ENCODE data around the gene UGT1A7.
"Not testable (repeated sequence)": the region's sequence is repeated elsewhere in the genome, so short reads cannot be mapped to it uniquely, and the experiment has no call there.

The UGT1A7 gene

DNA sequence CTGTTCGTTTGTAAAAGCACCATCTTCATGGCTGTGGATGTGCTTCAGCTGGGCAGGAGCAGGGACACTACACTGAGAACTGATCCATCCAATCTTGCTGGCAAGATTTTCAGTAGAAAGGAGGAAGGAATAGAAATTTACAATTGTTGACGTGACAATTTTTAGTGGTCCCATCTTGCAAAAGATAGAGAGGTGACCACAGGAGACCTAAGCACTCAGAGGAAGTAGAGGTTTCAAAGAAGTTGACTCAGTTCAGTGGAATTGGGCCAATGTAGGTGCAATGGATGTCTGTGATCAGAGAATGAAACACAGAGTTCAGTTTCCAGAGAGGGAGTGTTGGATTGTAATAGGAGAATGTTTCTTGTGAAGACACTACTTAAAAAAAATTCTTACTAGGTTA is 32.4 kb downstream of the UGT1A7 start:
- DNase-seq: no peak

DNA sequence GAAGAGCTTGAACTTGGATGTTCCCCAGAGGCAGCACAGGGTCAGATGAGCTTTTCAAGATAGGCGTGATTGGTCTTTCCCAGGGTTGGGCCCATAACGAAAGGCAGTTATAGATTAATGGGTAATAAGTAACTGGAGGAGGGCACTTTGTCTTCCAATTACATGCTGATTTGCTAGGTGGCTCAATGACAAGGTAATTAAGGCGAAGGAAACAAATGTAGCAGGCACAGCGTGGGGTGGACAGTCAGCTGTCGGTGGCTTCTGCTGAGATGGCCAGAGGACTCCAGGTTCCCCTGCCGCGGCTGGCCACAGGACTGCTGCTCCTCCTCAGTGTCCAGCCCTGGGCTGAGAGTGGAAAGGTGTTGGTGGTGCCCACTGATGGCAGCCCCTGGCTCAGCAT is 36.9 kb downstream of the UGT1A7 start, which contains the start of gene UGT1A4:
TSS of gene UGT1A4 (plus strand) at position 185 of the 400 bp plus-strand sequence. CDS start at position 270, 85 bp downstream.
- DNase-seq: no peak

DNA sequence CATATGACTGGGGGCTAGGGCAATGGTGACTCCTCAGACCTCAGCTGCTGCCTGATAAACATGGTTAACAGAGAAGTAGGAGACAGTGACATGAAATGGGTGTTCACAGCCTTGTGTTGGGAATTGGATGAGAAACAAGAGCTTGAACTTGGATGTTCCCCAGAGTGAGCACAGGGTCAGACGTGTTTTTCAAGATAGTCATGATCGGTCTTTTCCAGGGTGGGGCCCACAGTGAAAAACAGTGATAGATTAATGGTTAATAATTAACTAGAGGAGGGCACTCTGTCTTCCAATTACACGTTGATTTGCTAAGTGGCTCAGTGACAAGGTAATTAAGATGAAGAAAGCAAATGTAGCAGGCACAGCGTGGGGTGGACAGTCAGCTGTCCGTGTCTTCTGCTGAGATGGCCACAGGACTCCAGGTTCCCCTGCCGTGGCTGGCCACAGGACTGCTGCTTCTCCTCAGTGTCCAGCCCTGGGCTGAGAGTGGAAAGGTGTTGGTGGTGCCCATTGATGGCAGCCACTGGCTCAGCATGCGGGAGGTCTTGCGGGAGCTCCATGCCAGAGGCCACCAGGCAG is 47.1 kb downstream of the UGT1A7 start, which contains the start of gene UGT1A3:
TSS of gene UGT1A3 (plus strand) at position 320 of the 579 bp plus-strand sequence. CDS start at position 405, 85 bp downstream.
- no peak for DNase-seq

DNA sequence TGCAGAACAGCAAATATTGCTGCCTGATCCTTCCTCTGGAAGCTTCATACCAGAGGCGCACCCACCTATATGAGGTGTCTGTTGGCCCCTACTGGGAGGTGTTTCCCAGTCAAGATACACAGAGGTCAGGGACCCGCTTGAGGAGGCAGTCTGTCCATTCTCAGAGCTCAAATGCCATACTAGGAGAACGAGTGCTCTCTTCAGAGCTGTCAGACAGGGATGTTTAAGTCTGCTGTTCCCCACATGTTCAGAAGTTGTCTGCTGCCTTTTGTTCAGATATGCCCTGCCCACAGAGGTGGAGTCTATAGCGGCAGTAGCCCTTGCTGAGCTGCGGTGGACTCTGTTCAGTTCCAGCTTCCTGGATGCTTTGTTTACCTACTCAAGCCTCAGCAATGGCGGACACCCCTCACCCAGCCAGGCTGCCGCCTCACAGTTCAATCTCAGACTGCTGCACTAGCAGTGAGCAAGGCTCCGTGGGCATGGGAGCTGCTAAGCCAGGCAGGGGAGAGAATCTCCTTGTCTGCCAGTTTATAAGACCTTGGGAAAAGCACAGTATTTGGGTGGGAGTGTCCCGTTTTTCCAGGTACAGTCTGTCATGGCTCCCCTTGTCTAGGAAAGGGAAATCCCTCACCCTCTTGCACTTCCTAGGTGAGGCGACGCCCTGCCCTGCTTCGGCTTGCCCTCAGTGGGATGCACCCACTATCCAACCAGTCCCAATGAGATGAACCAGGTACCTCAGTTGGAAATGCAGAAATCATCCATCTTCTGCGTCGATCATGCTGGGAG is 55.4 kb downstream of the UGT1A7 start:
- DNase-seq: not testable (repeated sequence)

DNA sequence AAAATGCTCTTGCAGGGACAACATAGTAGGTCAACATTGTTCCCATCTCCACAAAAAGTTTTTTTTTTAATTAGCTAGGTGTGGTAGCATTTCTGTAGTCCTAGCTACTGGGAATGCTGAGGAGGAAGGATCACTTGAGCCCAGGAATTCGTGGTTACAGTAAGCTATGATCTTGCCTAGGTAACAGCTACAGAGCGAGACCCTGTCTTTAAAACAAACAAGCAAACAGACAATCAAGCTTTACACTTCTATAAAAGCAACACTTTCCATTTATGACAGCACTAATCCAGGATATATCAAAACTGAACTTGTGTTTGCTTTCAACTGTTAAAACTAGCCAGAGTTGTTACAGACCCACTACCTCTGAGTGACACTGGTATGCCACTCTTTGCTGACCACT is 59.2 kb downstream of the UGT1A7 start:
- no peak for DNase-seq

DNA sequence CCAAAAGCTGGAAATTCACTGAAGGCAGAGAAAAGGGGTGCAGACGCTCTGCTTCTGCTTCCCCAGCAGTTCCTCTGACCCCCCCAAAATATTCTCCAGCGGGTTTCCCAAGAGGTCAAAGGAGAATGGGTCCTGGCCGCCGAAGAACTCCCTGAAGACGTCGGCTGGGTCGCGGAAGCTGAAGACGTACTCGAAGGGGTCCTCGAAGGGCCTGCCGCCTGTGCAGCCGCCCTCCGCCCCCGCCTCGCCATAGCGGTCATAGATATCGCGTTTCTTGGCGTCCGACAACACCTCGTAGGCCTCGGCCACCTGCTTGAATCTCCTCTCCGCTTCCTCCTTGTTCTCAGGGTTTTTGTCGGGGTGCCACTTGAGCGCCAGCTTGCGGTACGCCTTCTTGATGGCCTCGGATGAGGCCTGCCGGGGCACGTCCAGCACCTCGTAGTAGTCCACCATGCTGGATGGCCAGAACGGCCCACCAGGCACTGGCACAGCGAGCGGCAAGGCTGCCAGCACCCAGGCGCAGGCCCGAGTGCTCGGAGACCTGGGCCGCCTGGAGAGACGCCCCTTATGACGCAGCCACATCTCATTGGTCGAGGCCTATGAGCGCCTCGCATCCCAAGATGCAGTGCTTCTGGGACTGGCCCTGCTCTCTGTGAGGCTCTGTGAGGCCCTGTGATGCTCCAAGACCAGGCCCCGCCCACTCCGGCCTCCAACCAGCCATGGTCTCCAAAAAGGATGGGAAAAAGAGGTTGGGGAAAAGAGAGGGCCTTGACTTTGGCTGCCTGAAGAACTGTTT is 62.0 kb downstream of the UGT1A7 start:
- DNase-seq: no peak

DNA sequence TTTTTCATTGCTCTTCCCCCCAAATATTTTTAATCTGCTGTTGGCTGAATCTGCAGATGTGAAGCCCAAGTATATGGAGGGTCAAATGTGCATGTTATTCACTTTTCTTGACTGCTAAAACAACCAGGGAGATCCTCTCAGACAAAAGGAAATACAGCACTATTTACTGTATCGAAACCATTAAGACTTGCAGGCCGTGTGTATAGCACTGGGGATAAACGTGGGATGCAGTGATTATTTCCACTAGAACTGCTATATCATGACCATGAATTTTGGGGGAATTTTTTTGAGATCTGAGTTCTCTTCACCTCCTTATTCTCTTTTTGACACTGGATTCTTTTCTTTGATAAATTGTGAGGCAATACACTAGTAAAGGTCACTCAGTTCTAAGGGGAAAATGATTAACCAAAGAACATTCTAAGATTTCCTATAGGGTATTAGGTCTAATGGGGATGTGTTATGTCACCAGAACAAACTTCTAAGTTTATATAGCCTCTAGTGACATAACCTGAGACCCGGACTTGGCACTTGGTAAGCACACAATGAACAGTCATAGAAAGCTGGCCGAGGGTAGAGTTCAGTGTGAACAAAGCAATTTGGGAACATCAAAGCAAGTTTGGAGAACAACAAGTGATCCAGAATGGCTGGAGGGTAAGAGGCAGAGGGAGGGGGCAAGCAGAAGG is 63.5 kb downstream of the UGT1A7 start:
- no peak for DNase-seq

DNA sequence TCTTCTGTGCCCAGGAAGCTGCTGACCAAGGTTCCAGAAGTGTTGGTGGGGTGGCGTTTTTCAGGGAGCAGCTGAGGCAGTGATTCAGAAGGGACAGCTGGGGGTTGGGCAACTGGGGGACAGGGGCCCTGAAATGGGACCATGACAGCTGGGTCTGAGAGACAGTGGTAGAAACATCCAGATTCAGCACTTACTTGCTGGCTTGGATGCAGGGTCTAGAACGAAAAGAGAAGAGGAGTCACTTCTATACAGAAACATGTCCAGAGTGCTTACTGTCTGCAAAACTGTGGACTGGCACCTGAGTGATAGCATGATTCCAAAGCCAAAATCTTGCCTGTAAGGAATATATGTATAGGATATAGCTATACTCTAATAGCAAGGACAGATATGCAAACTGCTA is 64.1 kb downstream of the UGT1A7 start:
- not testable (repeated sequence) for DNase-seq

DNA sequence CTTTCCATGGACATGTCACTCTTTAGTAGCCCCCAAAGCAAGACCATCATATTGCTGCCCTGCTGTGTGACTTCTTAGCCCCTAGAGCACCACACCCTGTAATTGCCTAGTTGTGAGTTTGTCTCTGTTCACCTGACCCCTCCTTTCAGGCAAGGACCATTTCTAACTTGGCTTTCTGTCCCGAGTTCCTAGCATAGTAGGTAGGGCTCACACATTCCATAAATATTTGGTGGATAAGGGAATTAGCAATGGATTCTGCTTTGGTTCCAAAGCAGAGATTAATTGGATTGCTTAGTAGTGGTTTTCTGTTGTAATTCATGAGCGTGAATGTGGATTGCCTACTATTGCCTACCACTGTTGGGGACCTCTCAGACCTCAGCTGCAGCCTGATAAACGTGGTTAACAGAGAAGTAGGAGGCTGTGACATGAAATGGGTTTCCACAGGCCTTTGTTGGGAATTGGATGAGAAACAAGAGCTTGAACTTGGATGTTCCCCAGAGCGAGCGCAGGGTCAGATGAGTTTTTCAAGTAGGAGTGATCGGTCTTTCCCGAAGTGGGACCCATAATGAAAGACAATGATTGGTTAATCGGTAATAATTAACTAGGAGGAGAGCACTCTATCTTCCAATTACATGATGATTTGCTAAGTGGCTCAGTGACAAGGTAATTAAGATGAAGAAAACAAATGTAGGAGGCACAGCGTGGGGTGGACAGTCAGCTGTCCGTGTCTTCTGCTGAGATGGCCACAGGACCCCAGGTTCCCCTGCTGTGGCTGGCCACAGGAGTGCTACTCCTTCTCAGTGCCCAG is 65.0 kb downstream of the UGT1A7 start:
- DNase-seq: no peak

DNA sequence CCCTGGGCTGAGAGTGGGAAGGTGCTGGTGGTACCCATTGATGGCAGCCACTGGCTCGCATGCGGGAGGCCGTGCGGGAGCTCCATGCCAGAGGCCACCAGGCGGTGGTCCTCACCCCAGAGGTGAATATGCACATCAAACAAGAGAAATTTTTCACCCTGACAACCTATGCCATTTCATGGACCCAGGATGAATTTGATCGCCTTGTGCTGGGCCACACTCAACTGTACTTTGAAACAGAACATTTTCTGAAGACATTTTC is 65.5 kb downstream of the UGT1A7 start:
- DNase-seq: no peak

DNA sequence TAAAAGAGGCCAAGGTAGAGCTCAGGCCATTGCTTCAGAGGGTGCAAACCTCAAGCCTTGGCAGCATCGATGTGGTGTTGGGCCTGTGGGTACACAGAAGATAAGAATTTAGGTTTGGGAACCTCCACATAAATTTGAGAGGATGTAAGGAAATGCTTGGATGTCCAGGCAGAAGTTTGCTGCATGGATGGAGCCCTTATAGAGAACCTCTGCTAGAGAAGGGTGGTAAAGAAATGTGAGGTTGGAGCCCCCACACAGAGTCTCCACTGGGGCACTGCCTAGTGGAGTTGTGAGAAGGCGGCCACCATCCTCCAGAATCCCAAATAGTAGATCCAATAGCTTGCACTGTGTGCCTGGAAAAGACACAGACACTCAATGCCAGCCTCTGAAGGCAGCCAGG is 69.0 kb downstream of the UGT1A7 start:
- DNase-seq: not testable (repeated sequence)

DNA sequence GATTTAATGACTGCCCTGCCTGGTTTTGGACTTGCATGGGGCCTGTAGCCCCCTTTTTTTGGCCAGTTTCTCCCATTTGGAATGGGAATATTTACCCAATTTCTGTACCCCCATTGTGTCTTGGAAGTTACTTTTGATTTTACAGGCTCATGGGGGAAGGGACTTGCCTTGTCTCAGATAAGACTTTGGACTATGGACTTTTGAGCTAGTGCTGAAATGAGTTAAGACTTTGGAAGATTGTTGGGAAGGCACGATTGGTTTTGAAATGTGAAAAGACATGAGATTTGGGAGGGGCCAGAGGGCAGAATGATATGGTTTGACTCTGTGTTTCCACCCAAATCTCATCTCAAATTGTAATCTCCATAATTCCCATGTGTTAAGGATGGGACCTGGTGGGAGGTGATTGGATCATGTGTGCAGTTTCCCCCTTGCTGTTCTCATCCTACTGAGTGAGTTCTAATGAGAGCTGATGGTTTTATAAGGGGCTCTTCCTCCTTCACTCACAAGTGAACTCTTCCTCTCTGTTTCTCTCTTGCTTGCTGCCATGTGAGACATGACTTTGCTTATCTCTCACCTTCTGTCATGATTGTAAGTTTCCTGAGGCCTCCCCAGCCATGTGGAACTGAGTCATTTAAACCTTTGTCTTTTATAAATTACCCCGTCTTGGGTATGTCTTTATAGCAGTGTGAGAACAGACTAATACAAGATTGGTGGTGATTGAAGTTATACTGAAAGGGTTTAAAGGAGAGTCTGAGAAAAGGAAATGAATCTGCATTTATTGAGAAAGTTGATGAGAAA is 69.7 kb downstream of the UGT1A7 start:
- not testable (repeated sequence) for DNase-seq

DNA sequence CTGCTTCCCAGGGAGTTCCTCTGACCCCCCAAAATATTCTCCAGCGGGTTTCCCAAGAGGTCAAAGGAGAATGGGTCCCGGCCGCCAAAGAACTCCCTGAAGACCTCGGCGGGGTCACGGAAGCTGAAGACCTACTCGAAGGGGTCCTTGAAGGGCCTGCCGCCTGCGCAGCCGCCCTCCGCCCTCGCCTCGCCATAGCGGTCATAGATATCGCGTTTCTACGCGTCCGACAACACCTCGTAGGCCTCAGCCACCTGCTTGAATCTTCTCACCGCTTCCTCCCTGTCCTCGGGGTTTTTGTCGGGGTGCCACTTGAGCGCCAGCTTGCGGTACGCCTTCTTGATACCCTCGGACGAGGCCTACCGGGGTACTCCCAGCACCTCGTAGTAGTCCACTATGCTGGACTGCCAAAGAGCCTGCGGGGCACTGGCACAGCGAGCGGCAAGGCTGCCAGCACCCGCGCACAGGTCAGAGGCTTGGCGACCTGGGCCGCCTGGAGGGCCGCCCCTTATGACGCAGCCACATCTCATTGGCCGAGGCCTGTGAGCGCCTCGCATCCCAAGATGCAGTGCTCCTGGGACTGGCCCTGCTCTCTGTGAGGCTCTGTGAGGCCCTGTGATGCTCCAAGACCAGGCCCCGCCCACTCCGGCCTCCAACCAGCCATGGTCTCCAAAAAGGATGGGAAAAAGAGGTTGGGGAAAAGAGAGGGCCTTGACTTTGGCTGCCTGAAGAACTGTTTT is 73.3 kb downstream of the UGT1A7 start:
- DNase-seq: no peak

DNA sequence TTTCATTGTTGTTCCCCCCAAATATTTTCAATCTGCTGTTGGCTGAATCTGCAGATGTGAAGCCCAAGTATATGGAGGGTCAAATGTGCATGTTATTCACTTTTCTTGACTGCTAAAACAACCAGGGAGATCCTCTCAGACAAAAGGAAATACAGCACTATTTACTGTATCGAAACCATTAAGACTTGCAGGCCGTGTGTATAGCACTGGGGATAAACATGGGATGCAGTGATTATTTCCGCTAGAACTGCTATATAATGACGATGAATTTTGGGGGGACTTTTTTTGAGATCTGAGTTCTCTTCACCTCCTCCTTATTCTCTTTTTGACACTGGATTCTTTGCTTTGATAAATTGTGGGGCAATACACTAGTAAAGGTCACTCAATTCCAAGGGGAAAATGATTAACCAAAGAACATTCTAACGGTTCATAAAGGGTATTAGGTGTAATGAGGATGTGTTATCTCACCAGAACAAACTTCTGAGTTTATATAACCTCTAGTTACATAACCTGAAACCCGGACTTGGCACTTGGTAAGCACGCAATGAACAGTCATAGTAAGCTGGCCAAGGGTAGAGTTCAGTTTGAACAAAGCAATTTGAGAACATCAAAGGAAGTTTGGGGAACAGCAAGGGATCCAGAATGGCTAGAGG is 74.9 kb downstream of the UGT1A7 start:
- no peak for DNase-seq

DNA sequence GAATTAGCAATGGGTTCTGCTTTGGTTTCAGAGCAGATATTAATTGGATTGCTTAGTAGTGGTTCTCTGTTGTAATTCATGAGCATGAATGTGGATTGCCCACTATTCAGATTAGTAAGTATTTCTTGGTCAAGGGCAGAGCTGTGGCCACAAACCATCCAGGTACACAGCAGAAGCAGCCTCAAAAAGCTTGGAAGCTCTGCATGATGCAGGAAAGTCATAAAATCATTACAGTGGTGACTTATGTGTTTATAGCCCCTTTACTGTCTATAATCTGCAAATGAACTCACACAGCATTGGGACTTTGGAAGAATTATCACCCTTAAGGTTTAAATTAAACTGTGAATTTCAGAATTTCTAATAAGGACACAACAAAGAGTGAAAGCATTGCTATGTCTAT is 76.4 kb downstream of the UGT1A7 start:
- DNase-seq: no peak

DNA sequence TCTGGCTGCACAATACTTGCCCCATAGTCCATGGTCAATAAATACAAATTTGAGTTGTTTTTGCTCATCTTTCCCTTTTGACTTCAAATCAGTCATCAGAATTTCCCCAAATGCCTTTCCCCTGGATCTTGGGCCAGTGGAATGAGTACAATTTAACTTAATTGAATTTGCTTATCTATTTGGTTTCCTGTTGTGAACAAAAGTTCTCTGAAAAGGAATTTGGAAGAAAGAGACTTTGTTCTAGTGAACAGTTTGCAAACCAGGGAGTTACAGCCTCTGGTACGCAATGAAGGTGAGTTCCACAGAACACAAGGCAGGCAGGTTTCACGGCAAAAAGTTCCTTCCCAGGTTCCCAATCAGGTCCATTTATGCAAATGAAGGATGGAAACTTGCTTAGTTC is 77.1 kb downstream of the UGT1A7 start:
- DNase-seq: no peak

DNA sequence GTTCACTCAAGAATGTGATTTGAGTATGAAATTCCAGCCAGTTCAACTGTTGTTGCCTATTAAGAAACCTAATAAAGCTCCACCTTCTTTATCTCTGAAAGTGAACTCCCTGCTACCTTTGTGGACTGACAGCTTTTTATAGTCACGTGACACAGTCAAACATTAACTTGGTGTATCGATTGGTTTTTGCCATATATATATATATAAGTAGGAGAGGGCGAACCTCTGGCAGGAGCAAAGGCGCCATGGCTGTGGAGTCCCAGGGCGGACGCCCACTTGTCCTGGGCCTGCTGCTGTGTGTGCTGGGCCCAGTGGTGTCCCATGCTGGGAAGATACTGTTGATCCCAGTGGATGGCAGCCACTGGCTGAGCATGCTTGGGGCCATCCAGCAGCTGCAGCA is 78.3 kb downstream of the UGT1A7 start, which contains the start of gene UGT1A1:
TSS of gene UGT1A1 (plus strand) at position 228 of the 400 bp plus-strand sequence. CDS start at position 246, 18 bp downstream.
- no peak for DNase-seq

DNA sequence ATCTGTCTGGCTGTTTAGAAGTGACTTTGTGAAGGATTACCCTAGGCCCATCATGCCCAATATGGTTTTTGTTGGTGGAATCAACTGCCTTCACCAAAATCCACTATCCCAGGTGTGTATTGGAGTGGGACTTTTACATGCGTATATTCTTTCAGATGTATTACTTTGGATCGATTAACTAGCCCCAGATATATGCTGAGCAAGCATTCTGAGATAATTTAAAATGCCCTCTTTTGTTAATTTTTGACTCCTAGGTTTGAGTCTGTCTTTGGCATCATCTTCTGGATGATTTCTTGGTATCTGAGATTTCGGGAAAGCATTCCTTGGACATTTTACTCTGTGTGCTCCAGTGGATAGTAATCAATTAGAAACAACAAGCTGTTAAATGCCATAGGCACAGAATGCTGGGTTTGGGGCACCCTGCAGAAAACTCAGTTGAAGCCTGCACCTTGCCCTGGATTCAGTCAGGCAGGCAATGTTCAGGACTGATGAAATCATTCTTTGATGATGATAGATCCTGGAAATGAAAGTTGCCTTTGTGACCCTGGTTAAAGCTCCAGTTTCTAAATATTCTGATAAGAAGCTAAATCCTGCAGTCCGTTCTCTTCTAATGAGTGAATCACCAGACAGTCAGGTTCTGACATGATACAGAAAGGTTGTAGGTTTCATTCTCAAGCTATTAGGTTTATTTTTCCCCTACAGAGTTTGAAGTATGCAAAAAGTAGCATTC is 79.5 kb downstream of the UGT1A7 start:
- DNase-seq: no peak

DNA sequence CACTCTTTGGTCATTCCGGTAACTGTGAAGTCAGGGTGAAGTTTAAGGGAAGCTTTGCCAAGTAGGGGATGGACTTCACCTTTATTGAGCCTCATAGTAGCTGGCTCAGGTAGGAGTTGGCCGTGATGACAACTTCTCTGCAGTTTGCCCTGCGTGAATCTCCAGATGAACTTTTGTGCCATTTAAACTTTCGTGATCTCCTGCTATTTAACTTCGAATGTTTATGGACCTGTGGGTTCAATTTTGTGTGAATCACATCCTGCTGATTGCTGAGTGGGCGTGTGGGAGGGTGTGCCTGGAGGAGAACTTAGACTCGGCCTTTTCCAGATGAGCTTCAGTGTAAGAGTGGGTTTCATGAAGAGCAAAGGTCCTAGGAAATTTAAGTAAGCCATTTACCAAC is 82.6 kb downstream of the UGT1A7 start:
- peak; percentile 3 for DNase-seq

All from fibroblast of skin of right quadriceps (primary cell).